ENCODE results near the gene LCP2. TPM values are rescaled to one million over a fixed set of nuclear protein-coding genes. Genes with fewer than 3 reads are reported as not detected.

Gene LCP2
- total RNA-seq, 1 experiment from 2014 or later: not detected

- Histone ChIP-seq H3K27me3 (ENCODE audit: insufficient read depth, low read depth) (0 out of 2 replicates have a peak, but pooled peaks cover 4% of the 10 kb centered on the region), H3K4me2 (no peak overlapping the region), H3F3A (ENCODE audit: insufficient read depth, low read depth) (no peaks in the 10 kb centered on the region), H3K9me3 (ENCODE audit: insufficient read depth, low read depth) (no peaks in the 10 kb centered on the region), H3K4me3 (no peak overlapping the region), H3K9me2 (ENCODE audit: insufficient read depth) (no peaks in the 10 kb centered on the region), H2AFZ (no peak overlapping the region), H3K36me3 (ENCODE audit: low read depth) (no peaks in the 10 kb centered on the region), H3K27ac (no peak overlapping the region), H4K20me1 (ENCODE audit: insufficient read depth) (no peaks in the 10 kb centered on the region), H3K79me2 (ENCODE audit: low read depth) (no peaks in the 10 kb centered on the region), H3K4me1 (replicated peaks; ENCODE audit: insufficient read depth) (peaks cover 10% of the 10 kb centered on the region; the same call in 1 of the 2 replicates)
- no peak for DNase-seq
- CTCF ChIA-PET: no interaction called here
- no TSS peak for BruUV-seq (replicated peaks)
- TF ChIP-seq CTCF (conservative IDR thresholded peaks at IDR 0.05) (no peak), EZH2 (IDR thresholded peaks at IDR 0.05; ENCODE audit: low read depth) (no peak)
- POLR2A ChIA-PET (ENCODE audit: unreplicated experiment): no interaction called here
- intact Hi-C loops (cut with micrococcal nuclease; ENCODE audit: unreplicated experiment): no loop called here
Measured at GRCh38 chr5:170329524-170329923, 31.9 kb upstream of the LCP2 start.

GRCh38 chr5:170327829-170328228 is 30.3 kb upstream of the LCP2 start:
- Histone ChIP-seq H3K4me3 (no peak overlapping the region), H3K36me3 (ENCODE audit: low read depth) (no peaks in the 10 kb centered on the region), H3K27me3 (ENCODE audit: insufficient read depth, low read depth) (0 out of 2 replicates have a peak, but pooled peaks cover 4% of the 10 kb centered on the region), H3K4me2 (no peak overlapping the region), H4K20me1 (ENCODE audit: insufficient read depth) (no peaks in the 10 kb centered on the region), H3F3A (ENCODE audit: insufficient read depth, low read depth) (no peaks in the 10 kb centered on the region), H3K9me2 (ENCODE audit: insufficient read depth) (no peaks in the 10 kb centered on the region), H3K27ac (no peak overlapping the region), H2AFZ (no peak overlapping the region), H3K9me3 (ENCODE audit: insufficient read depth, low read depth) (no peaks in the 10 kb centered on the region), H3K4me1 (replicated peaks; ENCODE audit: insufficient read depth) (peaks cover 10% of the 10 kb centered on the region; the same call in 1 of the 2 replicates), H3K79me2 (ENCODE audit: low read depth) (no peaks in the 10 kb centered on the region)
- POLR2A ChIA-PET (ENCODE audit: unreplicated experiment): no interaction called here
- CTCF ChIA-PET: no interaction called here
- no peak for TF ChIP-seq CTCF (conservative IDR thresholded peaks at IDR 0.05)
- BruUV-seq (replicated peaks): no TSS peak
- DNase-seq: no peak
- intact Hi-C loops (cut with micrococcal nuclease; ENCODE audit: unreplicated experiment): no loop called here

GRCh38 chr5:170327168-170327567 is 29.6 kb upstream of the LCP2 start:
- Histone ChIP-seq H3K27me3 (ENCODE audit: insufficient read depth, low read depth) (0 out of 2 replicates have a peak, but pooled peaks cover 4% of the 10 kb centered on the region), H3K36me3 (ENCODE audit: low read depth) (no peaks in the 10 kb centered on the region), H3K4me2 (no peak overlapping the region), H3K4me1 (replicated peaks; ENCODE audit: insufficient read depth) (peaks cover 10% of the 10 kb centered on the region; the same call in 1 of the 2 replicates), H3K4me3 (no peak overlapping the region), H3K9me2 (ENCODE audit: insufficient read depth) (no peaks in the 10 kb centered on the region), H3K27ac (no peak overlapping the region), H3F3A (ENCODE audit: insufficient read depth, low read depth) (no peaks in the 10 kb centered on the region), H4K20me1 (ENCODE audit: insufficient read depth) (no peaks in the 10 kb centered on the region), H3K79me2 (ENCODE audit: low read depth) (no peaks in the 10 kb centered on the region), H2AFZ (no peak overlapping the region), H3K9me3 (ENCODE audit: insufficient read depth, low read depth) (no peaks in the 10 kb centered on the region)
- DNase-seq: no peak
- TF ChIP-seq CTCF (conservative IDR thresholded peaks at IDR 0.05) (no peak), EZH2 (IDR thresholded peaks at IDR 0.05; ENCODE audit: low read depth) (no peak)
- intact Hi-C loops (cut with micrococcal nuclease; ENCODE audit: unreplicated experiment): no loop called here
- no TSS peak for BruUV-seq (replicated peaks)
- CTCF ChIA-PET: no interaction called here
- POLR2A ChIA-PET (ENCODE audit: unreplicated experiment): no interaction called here
